Erythroblast (primary cell): ENCODE data around the gene IMPDH1.

Source experiments
- GATA1 ChIP-seq: IDR thresholded peaks from 2 replicates; pipeline ENCODE4 v1.6.1; 2011; ENCODE audit warnings: low read depth, mild to moderate bottlenecking, control low read depth, low read length, moderate library complexity
- POLR2A ChIP-seq: IDR thresholded peaks from 2 replicates; pipeline ENCODE4 v1.6.1; 2011; ENCODE audit warnings: mild to moderate bottlenecking, low read length

DNA sequence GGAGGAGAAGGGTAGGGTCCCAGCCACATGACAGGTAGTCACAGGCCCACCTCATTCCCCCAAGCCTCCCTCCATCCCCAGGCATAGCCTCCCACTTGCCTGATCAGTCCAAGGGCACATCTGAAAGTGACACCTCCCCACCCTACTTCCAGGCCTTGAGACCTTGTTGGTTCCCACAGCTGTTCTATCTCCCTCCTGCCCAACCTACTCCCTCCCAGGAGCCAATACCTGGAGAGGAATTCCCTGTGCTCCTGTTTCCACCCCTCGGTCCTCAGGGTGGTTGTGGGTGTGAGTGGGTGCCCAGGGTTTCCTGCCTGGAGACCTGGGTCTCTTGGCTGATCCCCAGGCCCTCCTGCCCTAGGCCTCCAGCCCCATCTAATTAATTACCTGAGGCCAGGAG lies 11.6 kb upstream of the IMPDH1 start:
- TF ChIP-seq POLR2A (no peak), GATA1 (no peak)
